ENCODE results near the gene POLDIP2. TPM values are rescaled to one million over a fixed set of nuclear protein-coding genes. Genes with fewer than 3 reads are reported as not detected.

The POLDIP2 gene
- total RNA-seq, 2 donors from 2014 or later, result 98.9 to 108 TPM

DNA sequence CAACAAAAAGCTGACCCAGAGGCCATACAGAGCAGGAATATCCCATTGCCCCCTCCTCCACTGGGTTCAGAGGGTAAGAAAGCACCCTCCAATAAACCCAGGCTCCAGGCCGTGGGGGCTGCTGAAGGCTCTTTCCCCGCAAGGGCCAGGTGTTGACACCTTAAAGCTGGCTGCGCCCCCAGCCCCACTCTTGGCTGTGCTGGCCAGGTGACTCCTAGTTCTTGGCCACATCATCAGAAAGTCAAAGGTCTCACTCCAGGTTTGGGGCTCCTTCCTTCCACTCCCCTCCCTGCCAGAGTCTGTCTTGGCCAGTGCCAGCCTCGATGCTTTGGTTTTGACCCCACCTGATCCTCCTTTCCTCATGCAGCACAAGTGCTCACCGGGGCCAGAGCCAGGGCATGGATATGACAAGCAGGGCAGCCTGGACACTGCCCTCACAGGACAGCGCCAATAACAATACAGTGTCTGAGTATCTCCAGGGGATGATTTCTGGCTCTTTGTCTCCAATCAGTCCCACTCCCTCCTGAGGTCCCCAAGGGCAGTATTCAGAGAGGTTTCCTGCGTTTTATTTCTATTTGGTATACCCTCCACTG lies 40.5 kb upstream of the POLDIP2 start:
- Histone ChIP-seq H3K36me3 (peaks cover 12% of the 10 kb centered on the region), H3K9me3 (no peaks in the 10 kb centered on the region), H3K27me3 (no peaks in the 10 kb centered on the region), H3K27ac (no peak overlapping the region), H3K4me1 (peaks cover 0 to 12% of the 10 kb centered on the region in 2 donors), H3K4me3 (no peak overlapping the region)
- TF ChIP-seq, protein P1, sequence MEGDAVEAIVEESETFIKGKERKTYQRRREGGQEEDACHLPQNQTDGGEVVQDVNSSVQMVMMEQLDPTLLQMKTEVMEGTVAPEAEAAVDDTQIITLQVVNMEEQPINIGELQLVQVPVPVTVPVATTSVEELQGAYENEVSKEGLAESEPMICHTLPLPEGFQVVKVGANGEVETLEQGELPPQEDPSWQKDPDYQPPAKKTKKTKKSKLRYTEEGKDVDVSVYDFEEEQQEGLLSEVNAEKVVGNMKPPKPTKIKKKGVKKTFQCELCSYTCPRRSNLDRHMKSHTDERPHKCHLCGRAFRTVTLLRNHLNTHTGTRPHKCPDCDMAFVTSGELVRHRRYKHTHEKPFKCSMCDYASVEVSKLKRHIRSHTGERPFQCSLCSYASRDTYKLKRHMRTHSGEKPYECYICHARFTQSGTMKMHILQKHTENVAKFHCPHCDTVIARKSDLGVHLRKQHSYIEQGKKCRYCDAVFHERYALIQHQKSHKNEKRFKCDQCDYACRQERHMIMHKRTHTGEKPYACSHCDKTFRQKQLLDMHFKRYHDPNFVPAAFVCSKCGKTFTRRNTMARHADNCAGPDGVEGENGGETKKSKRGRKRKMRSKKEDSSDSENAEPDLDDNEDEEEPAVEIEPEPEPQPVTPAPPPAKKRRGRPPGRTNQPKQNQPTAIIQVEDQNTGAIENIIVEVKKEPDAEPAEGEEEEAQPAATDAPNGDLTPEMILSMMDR (IDR thresholded peaks at IDR 0.05), result no peak
- DNase-seq (ENCODE audit: low spot score), result no peak

DNA sequence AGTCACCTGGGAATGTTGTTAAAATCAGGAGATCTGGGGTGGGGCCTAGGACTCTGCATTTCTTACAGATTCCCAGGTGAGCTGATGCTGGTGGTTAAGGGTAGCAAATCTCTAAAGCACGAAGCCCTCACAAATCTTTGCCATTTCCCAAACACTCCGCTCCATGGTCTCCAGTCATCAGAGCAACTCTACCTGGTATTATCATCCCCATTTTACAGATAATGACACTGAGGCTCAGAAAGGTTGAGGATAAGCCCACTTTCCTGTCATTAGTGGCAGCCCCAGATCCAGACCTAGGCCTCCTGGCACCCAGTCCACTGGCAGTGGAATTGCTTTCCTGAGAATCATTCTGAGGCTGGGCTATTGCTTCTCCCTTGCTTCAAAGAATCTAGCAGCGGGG lies 39.9 kb upstream of the POLDIP2 start:
- TF ChIP-seq, protein P1 (IDR thresholded peaks at IDR 0.05), result no peak
- Histone ChIP-seq H3K9me3 (no peaks in the 10 kb centered on the region), H3K27me3 (no peaks in the 10 kb centered on the region), H3K4me3 (no peak overlapping the region), H3K27ac (no peak overlapping the region), H3K4me1 (peaks cover 0 to 12% of the 10 kb centered on the region in 2 donors), H3K36me3 (peaks cover 12% of the 10 kb centered on the region)
- DNase-seq (ENCODE audit: low spot score), result no peak

DNA sequence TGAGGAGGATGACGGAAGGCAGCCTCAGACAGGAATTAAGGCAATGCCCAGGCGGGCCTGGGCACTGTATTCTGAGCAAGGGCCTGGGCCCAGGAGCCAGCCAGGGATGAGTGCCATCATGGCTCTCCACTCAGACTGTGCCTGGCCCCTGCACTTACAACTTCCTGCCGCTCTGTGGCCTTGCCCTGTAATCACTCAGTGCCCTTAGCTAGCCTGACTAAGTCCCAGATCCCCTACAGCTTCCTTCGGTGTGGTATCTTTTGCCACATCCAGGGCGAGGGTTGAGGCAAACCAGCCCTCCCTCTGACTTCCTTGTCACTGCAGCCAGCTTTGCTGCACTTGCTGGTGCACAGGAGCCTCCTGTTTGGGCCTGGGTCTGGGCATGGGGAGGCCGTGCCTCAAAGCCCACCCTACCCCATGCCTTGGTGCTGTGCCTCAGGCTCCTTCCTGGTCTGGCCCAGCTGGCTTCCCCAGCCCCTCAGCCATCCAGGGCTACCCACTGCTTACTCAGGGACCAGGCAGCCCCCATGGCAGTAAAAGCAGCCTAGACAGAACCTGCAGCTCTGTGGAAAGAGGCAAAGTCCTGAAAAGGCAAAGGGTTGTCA lies 39.4 kb upstream of the POLDIP2 start:
- H3K27ac ChIP-seq, result no peak overlapping the region
- no peak for DNase-seq (ENCODE audit: low spot score)
- H3K4me1 ChIP-seq, result peaks cover 0 to 12% of the 10 kb centered on the region in 2 donors
- no peaks in the 10 kb centered on the region for H3K9me3 ChIP-seq
- H3K4me3 ChIP-seq, result no peak overlapping the region
- no peaks in the 10 kb centered on the region for H3K27me3 ChIP-seq
- H3K36me3 ChIP-seq, result peaks cover 12% of the 10 kb centered on the region
- TF ChIP-seq, protein P1 (IDR thresholded peaks at IDR 0.05), result no peak

DNA sequence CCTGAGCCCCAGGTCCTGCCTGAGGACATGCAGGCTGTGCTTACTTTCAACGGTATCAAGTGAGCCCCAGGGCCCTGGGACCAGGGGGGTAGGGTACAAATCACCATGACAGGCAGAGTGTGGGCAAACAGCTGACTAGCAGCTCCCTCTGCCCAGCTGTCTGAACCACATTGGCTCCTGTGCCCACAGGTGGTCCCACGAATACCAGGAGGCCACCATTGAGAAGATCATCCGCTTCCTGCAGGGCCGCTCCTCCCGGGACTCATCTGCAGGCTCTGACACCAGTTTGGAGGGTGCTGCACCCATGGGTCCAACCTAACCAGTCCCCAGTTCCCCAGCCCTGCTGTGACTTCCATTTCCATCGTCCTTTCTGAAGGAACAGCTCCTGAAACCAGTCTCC lies 38.6 kb upstream of the POLDIP2 start:
- Histone ChIP-seq H3K4me3 (no peak overlapping the region), H3K36me3 (peaks cover 12% of the 10 kb centered on the region), H3K27me3 (no peaks in the 10 kb centered on the region), H3K9me3 (no peaks in the 10 kb centered on the region), H3K27ac (no peak overlapping the region), H3K4me1 (peaks cover 0 to 12% of the 10 kb centered on the region in 2 donors)
- DNase-seq (ENCODE audit: low spot score), result no peak
- TF ChIP-seq, protein P1 (IDR thresholded peaks at IDR 0.05), result no peak

DNA sequence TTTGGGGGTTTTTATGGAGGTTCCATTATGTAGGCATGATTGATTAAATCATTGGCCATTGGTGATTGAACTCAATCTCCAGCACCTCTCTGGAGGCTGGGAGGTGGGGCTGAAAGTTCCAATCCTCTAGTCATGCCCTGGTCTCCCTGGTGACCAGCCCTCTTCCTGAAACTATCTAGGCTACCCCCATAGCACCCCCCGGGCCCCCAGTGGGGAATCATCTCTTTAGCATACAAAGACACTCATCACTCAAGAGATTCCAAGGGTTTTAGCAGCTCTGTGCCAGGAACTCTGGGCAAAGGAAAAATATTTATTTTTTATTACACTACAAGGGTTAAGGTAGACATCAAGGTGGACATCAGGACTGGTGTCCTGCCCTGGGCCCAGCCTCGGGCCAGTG lies 38.1 kb upstream of the POLDIP2 start:
- H3K27ac ChIP-seq, result no peak overlapping the region
- TF ChIP-seq, protein P1 (IDR thresholded peaks at IDR 0.05), result no peak
- H3K4me1 ChIP-seq, result peaks cover 0 to 12% of the 10 kb centered on the region in 2 donors
- H3K27me3 ChIP-seq, result no peaks in the 10 kb centered on the region
- H3K36me3 ChIP-seq, result peaks cover 11% of the 10 kb centered on the region
- no peak overlapping the region for H3K4me3 ChIP-seq
- H3K9me3 ChIP-seq, result no peaks in the 10 kb centered on the region
- DNase-seq (ENCODE audit: low spot score), result no peak

Measured in right atrium auricular region (tissue), 2 donors.